ENCODE results near the gene ADARB2.
"Not testable (repeated sequence)": the region's sequence is repeated elsewhere in the genome, so short reads cannot be mapped to it uniquely, and the experiment has no call there.

The ADARB2 gene

GRCh38 chr10:1173091-1173490, 564.2 kb downstream of the ADARB2 start:
- no peak for DNase-seq

DNA sequence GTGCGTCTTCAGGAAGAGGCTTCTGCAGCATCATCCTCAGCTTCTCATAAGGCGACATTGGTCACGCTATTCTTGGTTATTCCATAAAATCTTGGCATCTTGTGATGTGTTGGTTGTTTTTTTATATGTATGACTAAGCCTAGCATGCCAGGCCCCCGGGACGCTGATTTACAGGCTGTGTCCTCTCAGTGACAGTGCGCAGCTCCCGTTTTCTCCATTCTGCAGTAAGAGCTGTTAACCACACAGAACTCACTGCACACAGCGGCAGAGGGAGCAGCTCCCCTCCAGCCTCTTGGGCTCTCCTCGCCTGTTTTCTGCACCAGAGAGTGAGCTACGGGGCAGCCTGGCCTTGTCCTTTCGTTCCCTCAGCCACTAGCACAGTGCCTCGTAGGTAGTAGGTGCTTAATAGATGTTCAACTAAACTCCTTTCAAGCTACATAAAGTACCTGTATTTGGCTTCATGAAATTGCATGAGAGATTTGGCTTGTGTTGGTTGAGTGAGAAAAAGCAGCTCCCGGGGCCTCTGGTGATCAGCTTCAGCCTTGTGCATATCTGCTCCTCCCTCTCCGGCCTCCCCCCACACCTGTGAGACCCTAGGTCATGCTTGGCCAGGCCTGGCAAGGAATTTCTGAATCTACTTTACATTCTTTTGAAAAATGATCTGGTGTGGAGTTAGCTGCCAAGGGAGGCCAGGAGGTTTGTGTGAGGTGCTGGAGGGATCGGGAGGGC, 564.9 kb downstream of the ADARB2 start:
- no peak for DNase-seq

DNA sequence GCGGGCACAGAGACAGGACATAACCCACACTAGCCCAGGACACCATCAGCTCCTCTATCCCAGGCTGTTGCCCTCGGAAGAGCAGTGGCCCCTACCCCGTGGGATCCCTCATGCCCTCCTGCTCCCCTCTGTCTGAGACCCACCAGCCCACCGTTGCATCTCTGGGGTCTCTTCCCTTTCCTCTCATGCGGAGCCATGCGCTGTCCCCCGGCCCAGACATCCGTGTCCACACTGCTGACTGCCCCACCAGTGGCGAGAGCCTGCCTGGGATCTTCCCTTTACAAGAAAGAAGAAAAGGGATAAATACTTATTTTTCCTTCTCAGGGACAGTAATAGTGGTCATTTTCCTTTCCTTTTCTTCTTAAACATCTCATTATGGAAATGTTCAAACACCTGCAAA, 565.7 kb downstream of the ADARB2 start:
- DNase-seq: no peak

- no peak for DNase-seq
These were observed 566.1 kb downstream of the ADARB2 start for GRCh38 chr10:1171182-1171581.

- no peak for DNase-seq
These were observed 566.5 kb downstream of the ADARB2 start for GRCh38 chr10:1170867-1171180.

DNA sequence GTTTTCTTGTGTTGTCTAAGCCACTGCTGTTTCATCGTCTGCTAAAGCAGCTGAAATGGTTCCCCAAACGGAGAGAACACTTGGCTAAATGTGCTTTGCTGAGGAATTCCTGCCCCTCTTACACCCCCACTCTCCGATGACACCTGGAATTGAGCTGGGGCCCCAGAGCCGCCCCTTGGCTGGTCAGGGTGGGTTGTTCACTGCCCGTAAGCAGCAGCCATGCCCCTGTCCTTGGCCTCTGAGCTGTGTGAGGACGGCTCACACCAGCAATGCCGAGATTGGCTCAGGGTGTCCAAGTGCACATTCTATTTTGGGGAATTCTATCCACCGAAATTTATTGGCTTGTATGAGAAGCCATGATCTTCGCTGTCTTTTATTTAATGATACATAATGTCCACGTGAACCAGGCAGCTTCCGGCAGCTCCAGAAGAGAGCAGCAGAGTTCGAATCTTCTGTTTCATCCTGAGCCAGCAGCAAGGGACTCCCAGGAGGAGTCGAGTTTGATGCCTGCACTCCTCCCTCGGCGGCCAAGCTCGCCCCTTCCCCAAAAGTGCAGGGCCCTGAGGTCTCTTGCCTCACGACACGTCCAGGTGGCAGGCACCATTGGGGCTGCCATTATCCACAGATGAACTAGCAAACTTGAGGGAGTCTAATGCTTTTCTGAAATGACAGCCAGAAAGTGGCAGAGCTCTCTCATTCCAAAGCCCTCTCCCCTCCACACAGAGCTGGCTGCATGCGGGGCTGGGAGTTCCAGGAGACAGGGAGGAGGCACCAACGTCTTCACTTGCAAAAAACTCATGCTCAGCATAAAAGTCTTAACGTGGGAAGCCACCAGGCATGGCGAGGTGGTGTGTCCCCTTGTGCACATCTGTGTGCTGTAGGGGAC, 567.1 kb downstream of the ADARB2 start:
- no peak for DNase-seq

DNA sequence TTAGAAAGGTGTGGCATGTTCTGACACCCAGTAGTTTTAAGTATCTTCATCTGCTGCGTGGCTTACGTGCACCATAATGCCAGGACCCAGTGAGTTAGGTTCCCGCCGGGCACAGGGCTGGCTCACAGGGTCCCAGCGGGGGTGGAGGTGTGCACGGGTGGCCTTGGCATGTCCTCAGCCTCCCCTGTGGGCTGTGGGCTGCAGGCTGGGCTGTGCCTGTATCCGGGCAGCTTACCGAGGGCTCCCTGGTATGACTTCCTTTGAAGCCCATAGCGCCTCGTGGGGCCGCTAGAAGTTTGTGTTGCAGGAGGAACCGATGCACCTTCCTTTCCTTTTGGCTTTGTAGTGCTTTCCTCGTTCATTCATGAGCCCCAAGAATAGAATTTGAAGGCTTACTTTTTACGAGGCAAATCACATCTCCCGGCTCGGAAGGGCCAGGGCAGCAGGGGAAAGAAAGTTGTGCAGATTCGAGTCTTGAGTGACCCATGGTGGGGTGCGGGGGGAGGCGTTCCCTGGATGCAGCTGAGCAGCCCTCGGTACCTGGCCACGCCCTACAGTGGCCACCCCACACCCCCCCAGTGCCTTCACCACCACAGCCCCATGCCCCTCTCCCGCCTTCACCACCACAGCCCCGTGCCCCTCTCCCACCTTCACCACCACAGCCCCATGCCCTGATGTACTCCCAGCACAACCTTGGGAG, 568.0 kb downstream of the ADARB2 start:
- DNase-seq: no peak

GRCh38 chr10:1168763-1169162, 568.6 kb downstream of the ADARB2 start:
- DNase-seq: no peak

DNA sequence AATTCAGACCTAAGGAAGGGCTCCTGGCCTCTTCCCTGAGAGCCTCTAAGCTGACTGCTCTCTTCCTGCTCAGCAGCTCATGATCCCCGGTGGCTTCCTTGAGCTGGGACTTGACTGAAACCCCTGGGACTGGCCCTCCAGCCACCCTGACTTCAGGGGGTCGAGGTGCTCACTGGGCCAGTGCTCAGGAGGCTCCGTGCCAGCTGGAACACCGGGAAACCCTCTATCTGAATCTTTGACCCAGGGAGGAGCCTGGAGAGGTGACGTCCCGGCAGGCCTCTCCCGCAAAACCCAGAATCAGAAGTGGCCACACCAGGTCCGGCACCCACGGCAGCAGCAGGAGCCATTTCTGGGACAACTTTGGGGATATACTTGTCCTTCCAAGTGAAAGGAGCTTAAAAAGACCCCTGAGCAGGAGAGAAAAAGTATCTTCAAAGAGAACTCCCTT, 570.5 kb downstream of the ADARB2 start:
- no peak for DNase-seq

- no peak for DNase-seq
These were observed 571.1 kb downstream of the ADARB2 start for GRCh38 chr10:1166101-1166827.

GRCh38 chr10:1163831-1164230, 573.5 kb downstream of the ADARB2 start:
- DNase-seq: no peak

DNA sequence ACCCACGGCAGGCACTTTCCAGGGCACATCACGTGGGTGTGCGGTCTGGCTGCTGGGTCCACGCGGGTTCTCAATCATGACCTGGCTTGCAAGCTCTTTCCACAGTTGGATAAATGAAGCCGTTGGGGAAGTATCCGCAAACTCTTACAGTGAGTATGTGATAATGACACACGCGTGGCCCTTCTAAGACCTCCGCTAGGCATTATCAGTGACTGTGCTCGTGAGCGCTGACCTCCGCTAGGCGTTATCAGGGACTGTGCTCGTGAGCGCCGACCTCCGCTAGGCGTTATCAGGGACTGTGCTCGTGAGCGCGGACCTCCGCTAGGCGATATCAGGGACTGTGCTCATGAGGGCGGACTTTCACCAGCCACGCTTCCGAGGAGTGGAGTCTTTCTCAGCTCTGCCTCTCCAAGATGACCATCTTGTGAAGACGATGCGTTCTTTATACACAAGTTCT, 574.1 kb downstream of the ADARB2 start:
- no peak for DNase-seq

GRCh38 chr10:1162481-1163203, 574.7 kb downstream of the ADARB2 start:
- DNase-seq: no peak

DNA sequence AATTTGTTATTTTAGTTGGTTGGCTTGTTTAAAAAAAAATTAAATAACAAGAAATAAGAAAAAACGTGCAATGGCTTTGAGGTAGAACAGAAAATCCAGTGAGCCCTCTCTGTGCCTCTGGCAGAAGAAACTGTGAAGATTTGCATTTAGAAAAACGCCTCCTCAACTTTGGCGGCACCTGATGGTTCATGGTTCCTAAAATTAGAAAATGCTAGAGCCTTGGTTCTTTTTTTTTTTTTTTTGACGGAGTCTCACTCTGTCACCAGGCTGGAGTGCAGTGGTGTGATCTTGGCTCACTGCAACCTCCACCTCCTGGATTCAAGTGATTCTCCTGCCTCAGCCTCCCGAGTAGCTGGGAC, 576.0 kb downstream of the ADARB2 start:
- DNase-seq: not testable (repeated sequence)

GRCh38 chr10:1160561-1161314, 576.6 kb downstream of the ADARB2 start:
- DNase-seq: no peak

- no peak for DNase-seq
These were observed 577.9 kb downstream of the ADARB2 start for GRCh38 chr10:1159131-1160061.

DNA sequence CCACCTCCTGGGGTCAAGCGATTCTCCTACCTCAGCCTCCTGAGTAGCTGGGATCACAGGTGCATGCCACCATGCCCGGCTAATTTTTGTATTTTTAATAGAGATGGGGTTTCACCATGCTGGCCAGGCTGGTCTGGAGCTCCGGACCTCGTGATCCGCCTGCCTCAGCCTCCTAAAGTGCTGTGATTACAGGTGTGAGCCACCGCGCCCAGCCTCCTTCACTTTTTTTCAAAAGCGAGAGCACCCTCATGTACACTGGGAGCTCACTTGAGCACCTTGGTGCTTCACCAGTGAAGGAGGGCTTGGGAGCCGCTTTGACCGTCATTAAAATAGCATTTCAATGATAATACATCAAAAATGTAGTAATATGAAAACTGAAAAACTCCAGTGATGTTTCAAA, 578.8 kb downstream of the ADARB2 start:
- not testable (repeated sequence) for DNase-seq

- DNase-seq: no peak
These were observed 579.3 kb downstream of the ADARB2 start for GRCh38 chr10:1158066-1158465.

DNA sequence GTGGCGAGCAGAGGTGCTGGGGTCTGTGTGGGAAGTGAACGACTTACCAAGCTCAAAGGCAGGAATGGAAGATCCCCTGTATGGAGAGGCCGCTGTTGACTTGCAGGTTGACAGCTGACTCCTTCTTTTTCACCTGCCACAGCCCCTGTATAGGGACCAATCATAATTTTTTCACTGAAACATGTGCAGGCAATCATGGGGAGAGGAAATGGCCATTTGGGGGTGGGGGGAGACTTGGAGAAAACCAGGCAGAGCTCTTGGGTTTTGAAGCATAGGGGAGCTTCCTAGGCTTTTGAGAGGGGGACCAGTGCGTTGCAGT, 579.8 kb downstream of the ADARB2 start:
- no peak for DNase-seq

- DNase-seq: no peak
These were observed 580.3 kb downstream of the ADARB2 start for GRCh38 chr10:1156921-1157614.
